GM18502 (cell line): ENCODE measurements around the gene TSPAN4.
A peak's percentile ranks its signal among the peaks of the same experiment; 100 is the strongest.

ENCODE experiments used
- ATAC-seq: cut with Tn5 transposase; IDR thresholded peaks from one replicate; pipeline ENCODE4 v1.9.1; 2021; ENCODE audit warnings: mild to moderate bottlenecking; ENCODE audit not compliant: unreplicated experiment, poor library complexity

TSPAN4 gene

GRCh38 chr11:821512-822371, 20.9 kb upstream of the TSPAN4 start:
- ATAC-seq, result no peak

DNA sequence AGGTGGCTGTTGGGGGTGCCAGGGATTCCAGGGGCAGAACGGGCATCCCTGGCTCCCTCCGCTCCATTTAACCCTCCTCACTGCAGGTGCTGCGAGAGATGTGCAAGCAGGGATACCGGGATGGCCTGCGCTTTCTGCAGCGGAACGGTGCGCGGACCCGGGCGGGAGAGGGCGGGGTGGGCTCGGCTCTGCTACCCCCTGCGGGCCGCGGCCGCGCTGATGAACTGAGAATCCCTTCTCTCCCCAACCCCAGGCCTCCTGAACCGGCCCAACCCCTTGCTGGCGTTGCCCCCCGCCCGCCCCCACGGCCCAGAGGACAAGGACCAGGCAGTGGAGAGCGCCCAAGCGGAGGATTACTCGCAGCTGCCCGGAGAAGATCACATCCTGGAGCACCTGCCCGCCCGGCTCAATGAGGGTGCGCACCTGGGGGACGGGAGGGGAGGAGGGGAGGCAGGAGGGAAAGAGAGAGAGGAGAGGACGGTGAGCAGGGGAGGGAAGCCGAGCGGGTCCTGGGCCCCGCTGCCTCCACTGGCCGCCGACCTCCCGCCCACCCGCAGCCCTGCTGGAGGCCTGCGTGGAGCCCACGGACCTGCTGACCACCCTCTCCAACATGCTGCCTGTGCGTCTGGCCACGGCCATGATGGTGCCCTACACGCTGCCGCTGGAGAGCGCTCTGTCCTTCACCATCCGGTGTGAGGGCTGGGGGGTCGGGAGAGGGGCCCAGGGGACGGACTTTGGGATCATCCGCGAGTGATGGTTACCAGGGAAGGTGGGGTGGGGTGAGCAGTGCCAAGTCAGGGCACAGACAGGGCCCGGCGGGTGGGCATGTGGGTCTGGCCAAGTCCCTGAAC, 19.0 kb upstream of the TSPAN4 start:
- no peak for ATAC-seq

GRCh38 chr11:824292-824880, 18.3 kb upstream of the TSPAN4 start:
- ATAC-seq, result no peak

DNA sequence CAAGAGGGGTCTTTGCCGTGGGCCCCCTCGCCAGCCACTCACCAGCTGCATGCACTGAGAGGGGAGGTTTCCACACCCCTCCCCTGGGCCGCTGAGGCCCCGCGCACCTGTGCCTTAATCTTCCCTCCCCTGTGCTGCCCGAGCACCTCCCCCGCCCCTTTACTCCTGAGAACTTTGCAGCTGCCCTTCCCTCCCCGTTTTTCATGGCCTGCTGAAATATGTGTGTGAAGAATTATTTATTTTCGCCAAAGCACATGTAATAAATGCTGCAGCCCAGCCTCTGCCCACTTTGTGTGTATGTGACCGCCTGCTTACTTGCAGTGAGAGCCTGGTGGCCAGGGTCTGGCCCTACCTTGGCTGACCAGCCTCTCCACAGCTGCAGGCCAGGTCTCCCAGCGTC, 17.7 kb upstream of the TSPAN4 start:
- no peak for ATAC-seq

DNA sequence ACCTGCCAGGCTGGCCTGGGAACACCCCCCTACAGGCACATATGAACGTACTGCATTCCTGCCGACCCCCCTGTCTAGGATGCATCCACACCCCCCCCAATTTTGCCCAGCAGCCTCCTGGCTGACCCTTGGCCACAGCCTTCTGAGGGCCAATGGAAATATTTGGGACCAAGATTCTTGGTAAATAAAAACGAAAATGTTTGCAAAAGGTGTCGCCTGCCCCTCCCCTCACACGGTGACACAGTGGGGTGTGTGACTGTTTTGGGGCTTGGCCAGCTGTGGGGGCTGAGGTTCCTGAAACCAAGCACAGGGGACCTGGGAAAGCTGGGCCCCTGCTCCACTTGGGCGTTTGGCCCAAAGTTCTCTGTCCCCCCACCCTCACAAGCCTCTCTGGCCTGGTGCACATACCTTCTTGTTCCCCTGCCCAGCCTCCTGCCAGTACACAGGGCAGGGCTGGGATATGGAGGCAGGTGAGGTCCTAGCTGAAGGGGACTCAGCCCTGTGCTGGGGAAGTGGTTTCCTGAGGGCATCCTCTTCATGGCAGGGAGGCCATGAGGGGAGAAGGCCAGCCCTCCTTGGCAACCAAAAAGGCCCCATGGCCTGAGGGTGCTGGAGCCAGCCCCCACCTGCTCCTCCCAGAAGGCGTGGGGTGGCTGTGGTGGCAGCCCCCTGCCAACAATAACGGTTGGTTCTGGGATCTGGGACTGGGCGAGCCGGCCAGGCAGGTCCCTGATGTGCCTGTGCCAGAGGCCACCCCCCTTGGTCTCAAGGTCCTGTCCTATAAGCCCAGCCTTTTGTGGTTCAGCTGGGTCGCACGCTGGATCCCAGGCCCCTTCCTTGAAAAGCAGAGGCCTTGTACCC, 17.1 kb upstream of the TSPAN4 start:
- no peak for ATAC-seq

GRCh38 chr11:826227-826621, 16.4 kb upstream of the TSPAN4 start:
- no peak for ATAC-seq

- no peak for ATAC-seq
Measured at GRCh38 chr11:826836-827145, 15.9 kb upstream of the TSPAN4 start.

DNA sequence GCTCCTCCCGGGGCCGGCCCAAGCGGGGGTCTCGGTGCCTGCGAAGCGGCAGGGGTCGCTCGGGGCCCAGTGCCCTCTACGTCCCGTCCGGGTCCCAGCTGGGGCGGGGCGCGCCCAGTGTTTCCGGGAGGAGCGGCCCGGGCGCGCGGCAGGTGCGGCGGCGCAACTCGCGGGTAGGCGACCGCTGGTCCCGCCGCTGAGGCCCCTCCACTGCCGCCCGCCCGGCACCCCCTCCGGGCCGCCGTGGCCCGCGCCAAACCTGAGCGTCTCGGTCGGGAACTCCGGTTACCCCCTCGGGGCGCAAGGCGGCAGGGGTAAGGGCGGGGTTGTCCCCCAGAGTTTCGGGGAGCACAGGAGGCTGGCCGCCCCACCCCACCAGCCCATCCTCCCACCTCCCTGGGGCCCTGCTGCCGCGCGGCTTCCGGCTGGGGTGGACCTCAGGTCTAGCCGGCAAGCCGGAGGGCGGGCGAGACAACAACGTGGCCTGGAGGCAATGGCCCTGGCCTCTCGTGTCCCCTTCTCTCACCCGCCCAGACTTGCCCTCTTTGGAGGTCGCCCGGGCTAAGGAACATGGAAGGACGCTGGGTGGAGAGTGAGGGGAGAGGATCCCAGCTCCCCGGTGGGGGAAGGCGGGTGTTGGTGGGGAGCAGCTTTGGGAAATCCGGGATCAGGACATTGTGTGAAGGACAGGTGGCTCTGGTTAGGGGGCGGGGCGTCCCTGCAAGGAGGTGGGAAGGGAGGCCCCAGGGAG, 15.3 kb upstream of the TSPAN4 start:
- ATAC-seq, result peak; percentile 35

DNA sequence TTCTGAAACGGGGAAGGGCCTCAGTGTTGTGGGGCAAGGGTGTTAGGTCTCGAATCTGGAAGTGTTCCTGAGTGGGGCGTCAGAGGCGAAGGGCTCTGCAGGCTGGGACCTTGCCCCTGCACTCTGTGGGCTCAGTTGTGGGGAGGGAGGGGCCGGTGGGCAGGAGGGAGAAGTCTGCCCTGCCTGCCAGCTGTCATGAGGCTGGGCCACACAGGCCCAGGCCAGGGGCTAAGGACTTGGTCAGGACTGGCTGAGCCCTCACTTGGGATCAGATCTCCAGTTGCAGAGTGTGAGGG, 14.8 kb upstream of the TSPAN4 start, which contains the start of gene CRACR2B:
CRACR2B (plus strand) TSS at position 23 of the 296 bp plus-strand sequence. CDS start 689 bp downstream, outside the sequence.
- ATAC-seq, result no peak

DNA sequence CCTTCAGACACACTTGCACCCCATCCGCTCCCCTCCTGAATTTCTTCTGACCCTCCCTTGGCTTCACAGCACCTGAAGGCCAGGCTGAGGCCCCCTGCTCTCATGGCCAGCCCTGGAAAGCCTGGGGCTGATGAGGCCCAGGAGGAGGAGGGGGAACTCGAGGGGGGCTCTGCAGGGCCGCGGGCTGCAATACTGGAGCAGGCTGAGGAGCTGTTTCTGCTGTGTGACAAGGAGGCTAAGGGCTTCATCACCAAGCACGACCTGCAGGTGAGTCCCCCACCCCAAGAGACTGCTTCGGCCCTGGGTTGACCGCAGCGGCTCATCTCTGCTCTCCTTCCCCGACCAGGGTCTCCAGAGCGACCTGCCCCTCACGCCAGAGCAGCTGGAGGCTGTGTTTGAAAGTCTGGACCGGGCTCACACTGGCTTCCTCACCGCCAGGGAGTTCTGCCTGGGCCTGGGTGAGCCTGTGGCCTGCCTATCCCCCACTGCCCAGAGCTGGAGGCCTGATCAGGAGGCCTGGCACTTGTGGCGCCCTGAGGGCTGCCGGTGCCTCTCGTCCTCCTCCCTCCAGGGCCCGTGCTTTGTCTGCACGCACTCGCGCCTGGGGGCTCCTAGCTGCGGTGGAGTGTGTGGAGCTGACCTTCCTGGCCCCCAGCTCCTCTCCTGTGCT, 14.0 kb upstream of the TSPAN4 start:
- no peak for ATAC-seq

GRCh38 chr11:829176-829846, 13.3 kb upstream of the TSPAN4 start:
- no peak for ATAC-seq

DNA sequence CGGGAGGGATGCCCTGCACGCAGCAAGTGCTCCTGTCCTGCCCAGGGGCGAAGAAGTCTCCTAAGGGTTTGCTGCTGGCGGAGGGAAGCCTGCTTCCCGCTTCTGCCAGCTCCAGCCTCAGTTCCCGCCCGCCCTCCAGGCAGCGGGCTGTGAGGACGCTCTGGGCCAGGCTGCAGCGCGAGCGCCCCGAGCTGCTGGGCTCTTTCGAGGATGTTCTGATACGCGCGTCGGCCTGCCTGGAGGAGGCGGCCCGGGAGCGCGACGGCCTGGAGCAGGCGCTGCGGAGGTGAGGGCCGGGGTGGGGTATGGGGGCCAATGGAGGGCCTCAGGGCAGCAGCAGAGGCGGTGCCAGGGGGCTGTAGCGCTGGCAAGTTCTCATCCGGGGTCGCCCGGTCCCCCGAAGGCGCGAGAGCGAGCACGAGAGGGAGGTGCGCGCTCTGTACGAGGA, 12.8 kb upstream of the TSPAN4 start:
- ATAC-seq, result no peak

GRCh38 chr11:830295-831117, 12.1 kb upstream of the TSPAN4 start:
- peak; percentile 45 for ATAC-seq

- no peak for ATAC-seq
Measured at GRCh38 chr11:831118-831864, 11.4 kb upstream of the TSPAN4 start.

DNA sequence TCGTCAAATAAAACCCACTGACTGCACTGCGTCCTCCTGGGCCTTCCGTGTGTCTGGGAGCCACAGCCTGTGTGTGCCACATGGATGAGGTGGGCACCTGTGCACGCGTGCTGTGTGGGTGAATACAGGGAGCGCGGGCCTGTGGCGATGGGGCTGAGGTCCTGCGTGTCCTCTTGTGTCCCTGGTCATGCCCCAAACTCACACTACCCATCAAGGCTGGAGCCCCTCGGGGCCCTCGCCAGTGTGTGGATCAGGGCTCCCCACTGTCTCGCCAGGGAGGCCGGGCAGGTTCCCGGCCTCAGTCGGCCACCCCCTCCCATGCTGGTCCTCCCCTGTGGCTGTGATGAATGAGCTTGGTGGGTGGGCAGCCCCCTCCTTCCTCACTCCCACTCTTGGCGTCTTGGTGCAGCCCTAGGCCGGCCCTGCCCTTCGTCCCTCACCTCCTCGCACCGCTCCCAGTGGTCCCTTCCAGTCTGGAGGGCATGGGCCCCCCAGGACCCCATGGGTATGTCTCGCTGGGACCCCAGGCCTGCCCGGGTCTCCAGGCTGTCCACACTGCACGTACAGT, 10.6 kb upstream of the TSPAN4 start:
- no peak for ATAC-seq

- peak; percentile 44 for ATAC-seq
Measured at GRCh38 chr11:832529-833113, 10.0 kb upstream of the TSPAN4 start, which contains the start of gene CD151. Gene CD151 (plus strand): TSS chr11:832952. CDS start chr11:836070, 3,118 bp downstream.
